Measurements from ENCODE around the gene SERPINH1. TPM values are rescaled to one million over a fixed set of nuclear protein-coding genes. Genes with fewer than 3 reads are reported as not detected.
A peak's percentile ranks its signal among the peaks of the same experiment; 100 is the strongest.

SERPINH1 gene
- total RNA-seq = 100 to 1,000 TPM; 122 to 178 TPM
- polyA plus RNA-seq (ENCODE audit: insufficient read depth, low read depth, low replicate concordance) = 92.2 TPM
- long read RNA-seq, donor 1, transcript SERPINH1-201 (5 exons, 2,225 nt) = major isoform, 114 of 169 reads
- long read RNA-seq, donor 1, partial matches to known transcripts = 53 of 169 reads
- long read RNA-seq, donor 1, other reads (novel, unspliced or antisense) = 0 of 169 reads
- long read RNA-seq, donor 2, transcript SERPINH1-201 (5 exons, 2,225 nt) = major isoform, 79 of 112 reads
- long read RNA-seq, donor 2, partial matches to known transcripts = 30 of 112 reads
- long read RNA-seq, donor 2, other reads (novel, unspliced or antisense) = 0 of 112 reads

DNA sequence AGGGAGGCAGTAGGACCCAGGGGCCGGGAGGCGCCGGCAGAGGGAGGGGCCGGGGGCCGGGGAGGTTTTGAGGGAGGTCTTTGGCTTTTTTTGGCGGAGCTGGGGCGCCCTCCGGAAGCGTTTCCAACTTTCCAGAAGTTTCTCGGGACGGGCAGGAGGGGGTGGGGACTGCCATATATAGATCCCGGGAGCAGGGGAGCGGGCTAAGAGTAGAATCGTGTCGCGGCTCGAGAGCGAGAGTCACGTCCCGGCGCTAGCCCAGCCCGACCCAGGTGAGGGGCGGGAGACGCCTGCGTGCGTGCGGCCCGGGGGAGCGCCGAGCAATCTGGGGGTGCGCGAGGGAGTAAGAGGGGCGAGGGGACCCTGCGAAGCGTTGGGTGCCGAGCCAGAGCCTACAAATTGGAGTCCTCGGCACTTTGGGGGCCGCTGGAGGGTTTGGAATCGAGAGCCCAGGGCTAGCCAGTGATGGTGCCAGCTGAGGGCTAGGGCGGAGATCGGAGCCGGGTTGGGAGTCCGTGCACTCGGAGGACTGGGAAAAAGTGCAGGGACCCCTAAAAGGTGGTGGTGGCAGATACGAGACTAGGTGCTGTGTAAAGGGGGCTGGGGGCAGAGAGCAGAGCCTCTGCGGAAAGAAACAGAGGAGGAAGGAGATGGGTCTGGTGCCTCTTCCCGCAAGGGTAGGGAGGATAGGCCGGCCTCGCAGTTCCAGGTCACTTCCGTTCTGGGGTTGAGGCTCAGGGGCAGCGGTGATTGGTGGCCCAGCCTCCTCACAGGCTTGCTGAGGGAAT, at the start of gene SERPINH1:
Gene SERPINH1, plus strand, starts transcription at position 206 of the 788 bp plus-strand sequence. CDS start 4,097 bp downstream, outside the sequence.
- DNase-seq = peak; percentile 91
- intact Hi-C loops (cut with DNase I; ENCODE audit: low total_unique reads) = no loop called here
- TF ChIP-seq POLR2A (IDR thresholded peaks at IDR 0.05) = peak; percentile 33
- TF ChIP-seq, protein P1, sequence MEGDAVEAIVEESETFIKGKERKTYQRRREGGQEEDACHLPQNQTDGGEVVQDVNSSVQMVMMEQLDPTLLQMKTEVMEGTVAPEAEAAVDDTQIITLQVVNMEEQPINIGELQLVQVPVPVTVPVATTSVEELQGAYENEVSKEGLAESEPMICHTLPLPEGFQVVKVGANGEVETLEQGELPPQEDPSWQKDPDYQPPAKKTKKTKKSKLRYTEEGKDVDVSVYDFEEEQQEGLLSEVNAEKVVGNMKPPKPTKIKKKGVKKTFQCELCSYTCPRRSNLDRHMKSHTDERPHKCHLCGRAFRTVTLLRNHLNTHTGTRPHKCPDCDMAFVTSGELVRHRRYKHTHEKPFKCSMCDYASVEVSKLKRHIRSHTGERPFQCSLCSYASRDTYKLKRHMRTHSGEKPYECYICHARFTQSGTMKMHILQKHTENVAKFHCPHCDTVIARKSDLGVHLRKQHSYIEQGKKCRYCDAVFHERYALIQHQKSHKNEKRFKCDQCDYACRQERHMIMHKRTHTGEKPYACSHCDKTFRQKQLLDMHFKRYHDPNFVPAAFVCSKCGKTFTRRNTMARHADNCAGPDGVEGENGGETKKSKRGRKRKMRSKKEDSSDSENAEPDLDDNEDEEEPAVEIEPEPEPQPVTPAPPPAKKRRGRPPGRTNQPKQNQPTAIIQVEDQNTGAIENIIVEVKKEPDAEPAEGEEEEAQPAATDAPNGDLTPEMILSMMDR (IDR thresholded peaks at IDR 0.05) = no peak
- 0% methylated on average over 43 to 50 of the region's 51 CpGs for WGBS, 2 donors
- Histone ChIP-seq H3K9me3 (no peaks in the 10 kb centered on the region), H3K4me1 (peaks cover 72% of the 10 kb centered on the region), H3K4me3 (peak within 1 kb of the TSS; percentile 94 to 98), H3K27me3 (no peaks in the 10 kb centered on the region), H3K27ac (peak within 1 kb of the TSS; percentile 99 to 100), H3K36me3 (ENCODE audit: low read depth, missing control alignments) (no peaks in the 10 kb centered on the region)

DNA sequence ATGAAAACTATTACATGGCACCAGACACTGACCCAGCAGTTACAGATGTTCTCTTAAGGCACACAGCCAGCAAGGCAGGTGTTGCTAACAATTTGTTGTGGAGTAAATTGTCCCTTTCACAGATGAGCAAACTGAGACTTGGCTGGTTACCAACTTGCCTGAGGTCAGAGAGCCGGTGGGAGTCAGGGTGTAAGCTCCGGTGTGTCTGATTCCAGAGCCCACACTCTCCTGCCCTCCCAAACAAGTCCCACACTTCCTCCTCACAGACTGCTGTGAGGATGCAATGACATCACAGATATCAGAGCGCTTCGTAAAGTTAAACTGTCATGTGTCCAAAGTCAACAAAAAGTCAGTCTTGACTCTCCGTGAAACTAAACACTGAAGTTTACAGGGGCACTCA, 48.8 kb upstream of the SERPINH1 start:
- no peaks in the 10 kb centered on the region for H3K9me3 ChIP-seq
- no peaks in the 10 kb centered on the region for H3K27me3 ChIP-seq
- H3K36me3 ChIP-seq (ENCODE audit: low read depth, missing control alignments) = no peaks in the 10 kb centered on the region
- peaks cover 4% of the 10 kb centered on the region for H3K4me1 ChIP-seq
- H3K4me3 ChIP-seq = no peak overlapping the region
- no peak for DNase-seq
- intact Hi-C loops (cut with DNase I; ENCODE audit: low total_unique reads) = no loop called here
- H3K27ac ChIP-seq = no peak overlapping the region
- TF ChIP-seq, protein P1 (IDR thresholded peaks at IDR 0.05) = no peak
- no peak for TF ChIP-seq POLR2A (IDR thresholded peaks at IDR 0.05)
- WGBS, 2 donors = 71 to 74% methylated on average over 5 of the region's 5 CpGs

DNA sequence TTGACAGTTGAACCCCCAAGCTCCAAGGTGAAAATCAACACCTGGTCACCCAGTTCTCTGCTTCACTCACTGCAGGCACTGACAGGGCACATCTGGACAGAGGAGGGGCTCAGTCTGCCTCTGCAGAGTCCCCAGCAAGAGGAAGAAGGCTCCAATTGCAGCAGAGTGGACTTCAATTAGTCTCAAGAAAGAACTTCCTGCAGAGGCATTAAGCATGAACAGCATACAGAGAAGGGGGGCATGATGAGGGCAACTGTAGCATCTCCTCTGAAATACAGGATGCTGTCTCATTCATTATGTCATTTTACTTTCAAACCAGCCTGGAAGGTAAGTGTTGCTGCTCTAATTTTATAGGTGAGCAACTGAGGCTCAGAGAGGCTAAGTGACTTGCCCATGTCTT, 47.5 kb upstream of the SERPINH1 start:
- no peaks in the 10 kb centered on the region for H3K27me3 ChIP-seq
- H3K4me3 ChIP-seq = no peak overlapping the region
- intact Hi-C loops (cut with DNase I; ENCODE audit: low total_unique reads) = no loop called here
- H3K4me1 ChIP-seq = no peaks in the 10 kb centered on the region
- no peaks in the 10 kb centered on the region for H3K9me3 ChIP-seq
- no peak overlapping the region for H3K27ac ChIP-seq
- no peak for TF ChIP-seq POLR2A (IDR thresholded peaks at IDR 0.05)
- TF ChIP-seq, protein P1 (IDR thresholded peaks at IDR 0.05) = no peak
- no peaks in the 10 kb centered on the region for H3K36me3 ChIP-seq (ENCODE audit: low read depth, missing control alignments)
- no peak for DNase-seq

DNA sequence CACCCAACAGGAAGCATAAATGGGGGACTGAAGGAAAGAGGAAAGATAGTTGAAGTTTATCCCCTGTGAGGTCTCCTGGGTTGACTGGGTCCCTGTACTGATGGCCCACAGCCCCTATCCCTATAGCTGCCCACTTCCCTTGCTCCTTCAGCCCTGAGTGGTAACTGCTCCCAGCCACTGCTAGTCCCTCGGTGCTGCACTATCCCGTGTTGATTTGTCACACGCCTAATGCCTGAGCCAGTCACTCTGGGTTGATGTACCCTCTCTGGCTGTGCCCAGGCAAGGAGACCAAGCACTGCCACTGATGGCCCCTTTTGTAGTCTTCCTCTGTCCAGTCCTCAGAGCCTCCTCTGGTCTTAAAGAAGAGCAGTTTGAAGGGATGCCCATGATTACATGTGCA, 45.9 kb upstream of the SERPINH1 start:
- Histone ChIP-seq H3K4me1 (no peaks in the 10 kb centered on the region), H3K27ac (no peak overlapping the region), H3K9me3 (no peaks in the 10 kb centered on the region), H3K36me3 (ENCODE audit: low read depth, missing control alignments) (no peaks in the 10 kb centered on the region), H3K27me3 (no peaks in the 10 kb centered on the region), H3K4me3 (no peak overlapping the region)
- WGBS, 2 donors = 86 to 91% methylated on average over 3 of the region's 3 CpGs
- no peak for DNase-seq
- intact Hi-C loops (cut with DNase I; ENCODE audit: low total_unique reads) = no loop called here
- TF ChIP-seq, protein P1 (IDR thresholded peaks at IDR 0.05) = no peak

Data from testis (tissue), 5 donors.